Lung (tissue), 12 donors: ENCODE data around the gene CAPZB. TPM values are rescaled to one million over a fixed set of nuclear protein-coding genes. Genes with fewer than 3 reads are reported as not detected.
"Not testable (repeated sequence)": the region's sequence is repeated elsewhere in the genome, so short reads cannot be mapped to it uniquely, and the experiment has no call there.

Experiments
- ATAC-seq: fragments of 200-7000 bp; cut with Tn5 transposase; one replicate; pipeline ENCODE4 v1.9.1; 2020; ENCODE audit warnings: moderate number of reproducible peaks; ENCODE audit not compliant: insufficient read depth, low FRiP score
- DNase-seq, 3 donors: peaks; one replicate each; pipeline ENCODE4 v3.0.0-alpha.2; 2013 to 2017
- H3K27ac ChIP-seq, 2 donors: one replicate each; pipeline ENCODE4 v1.5.1; 2013; ENCODE audit warnings: mild to moderate bottlenecking in 2 of 2, moderate library complexity in 2 of 2, control low read depth in 1 of 2, inconsistent platforms in 1 of 2, low read depth in 1 of 2, low read length in 1 of 2
- H3K27me3 ChIP-seq, 3 donors: one replicate each; pipeline ENCODE4 v1.5.1; 2013; ENCODE audit warnings: low read length in 2 of 3; ENCODE audit not compliant: control insufficient read depth in 3 of 3, insufficient read depth in 3 of 3
- H3K36me3 ChIP-seq, 4 donors: one replicate each; pipeline ENCODE4 v1.5.1; 2013; ENCODE audit warnings: low read length in 4 of 4, mild to moderate bottlenecking in 1 of 4, moderate library complexity in 1 of 4; ENCODE audit not compliant: control insufficient read depth in 4 of 4, insufficient read depth in 4 of 4
- H3K4me1 ChIP-seq, 5 donors: one replicate each; pipeline ENCODE4 v1.5.1; 2013; ENCODE audit warnings: low read length in 5 of 5, mild to moderate bottlenecking in 2 of 5, moderate library complexity in 1 of 5; ENCODE audit not compliant: control insufficient read depth in 5 of 5, insufficient read depth in 5 of 5
- H3K4me3 ChIP-seq: one replicate; pipeline ENCODE4 v1.5.1; 2013; ENCODE audit warnings: mild to moderate bottlenecking, control low read depth, moderate library complexity
- H3K9ac ChIP-seq, 2 donors: one replicate each; pipeline ENCODE4 v1.5.1; 2013; ENCODE audit warnings: low read length in 2 of 2, control low read depth in 1 of 2; ENCODE audit not compliant: insufficient read depth in 1 of 2
- H3K9me3 ChIP-seq, 4 donors: one replicate each; pipeline ENCODE4 v1.5.1; 2013; ENCODE audit warnings: low read length in 3 of 4, mild to moderate bottlenecking in 1 of 4, moderate library complexity in 1 of 4; ENCODE audit not compliant: control insufficient read depth in 4 of 4, insufficient read depth in 3 of 4
- CTCF ChIP-seq: IDR thresholded peaks from 2 replicates; pipeline ENCODE4 v1.5.1; 2012; ENCODE audit warnings: mild to moderate bottlenecking; ENCODE audit errors: control extremely low read depth, extremely low read depth
- WGBS, 2 donors: extraction: QIAGEN DNeasy Blood & Tissue Kit; methylation state at CpG; one replicate each; pipeline ENCODE4 v1.1.7; 2013; 5-methylcytosine and 5-hydroxymethylcytosine counted together
- polyA plus RNA-seq, 2 donors: library from polyadenylated mRNA; stranded (reverse); fragments of 200-250 nt; gene quantifications; one replicate each; pipeline ENCODE4 v1.2.1, GENCODE V29; 2013
- total RNA-seq, 2 donors: library from RNA; depleted of rRNA in 1 of 2; stranded (reverse); fragments of >200 nt in 1 of 2; gene quantifications; one replicate each; pipeline ENCODE4 v1.2.1, GENCODE V29; 2014 to 2021
- donor health status: control.
- donor health status: control.
- donor health status: Bipolar disorder and iron deficiency.
- donor health status: healthy.
- donor health status: DM: yes; HTN: yes; CAD: no.

CAPZB gene
- total and polyA plus RNA-seq, 4 donors: 94.7 to 339 (median 278) TPM

GRCh38 chr1:19525607-19526545 lies 40.5 kb upstream of the CAPZB start:
- H3K27me3 ChIP-seq: no peaks in the 10 kb centered on the region
- no peak overlapping the region for H3K9ac ChIP-seq
- peaks cover 0 to 9% (median 2%) of the 10 kb centered on the region in 5 donors for H3K4me1 ChIP-seq
- 77 to 92% methylated on average over 8 of the region's 8 CpGs for WGBS, 2 donors
- ATAC-seq (peak; percentile 19), DNase-seq (no peak)
- no peak overlapping the region for H3K27ac ChIP-seq
- TF ChIP-seq CTCF: no peak
- no peaks in the 10 kb centered on the region for H3K36me3 ChIP-seq
- no peaks in the 10 kb centered on the region for H3K9me3 ChIP-seq
- no peak overlapping the region for H3K4me3 ChIP-seq

GRCh38 chr1:19524791-19525190 lies 39.5 kb upstream of the CAPZB start:
- TF ChIP-seq CTCF: no peak
- no peaks in the 10 kb centered on the region for H3K9me3 ChIP-seq
- no peaks in the 10 kb centered on the region for H3K36me3 ChIP-seq
- H3K9ac ChIP-seq: no peak overlapping the region
- H3K4me1 ChIP-seq: peaks cover 0 to 5% (median 1%) of the 10 kb centered on the region in 5 donors
- no peak for DNase-seq
- no peaks in the 10 kb centered on the region for H3K27me3 ChIP-seq
- H3K4me3 ChIP-seq: no peak overlapping the region
- no peak overlapping the region for H3K27ac ChIP-seq
- no peak for ATAC-seq
- WGBS, 2 donors: 92 to 95% methylated on average over 5 of the region's 5 CpGs

- H3K4me1 ChIP-seq, DNase-seq, H3K27me3 ChIP-seq, ATAC-seq, H3K9me3 ChIP-seq, H3K36me3 ChIP-seq, H3K27ac ChIP-seq, H3K9ac ChIP-seq, H3K4me3 ChIP-seq: not testable (repeated sequence)
- 92 to 93% methylated on average over 4 of the region's 4 CpGs for WGBS, 2 donors
These were observed 37.2 kb upstream of the CAPZB start for GRCh38 chr1:19522570-19522969.

GRCh38 chr1:19521411-19521810 lies 36.1 kb upstream of the CAPZB start:
- Histone ChIP-seq H3K4me1 (peaks cover 0 to 2% (median 0%) of the 10 kb centered on the region in 5 donors), H3K4me3 (no peak overlapping the region), H3K27ac (no peak overlapping the region), H3K9ac (no peak overlapping the region), H3K27me3 (no peaks in the 10 kb centered on the region), H3K36me3 (no peaks in the 10 kb centered on the region), H3K9me3 (no peaks in the 10 kb centered on the region)
- DNase-seq: no peak
- no peak for TF ChIP-seq CTCF
- 92 to 96% methylated on average over 2 of the region's 2 CpGs for WGBS, 2 donors
- ATAC-seq: no peak
